Panc1 (cell line): Measurements from ENCODE around the gene NTN3.

Source experiments
- POLR2AphosphoS5 ChIP-seq: IDR thresholded peaks from 2 replicates; pipeline ENCODE4 v1.6.1; 2012; ENCODE audit warnings: mild to moderate bottlenecking, low read depth, low read length, moderate library complexity
- TF ChIP-seq, protein P1 (sequence below): fragments of 450-650 bp; IDR thresholded peaks from 2 replicates; pipeline ENCODE4 v1.5.1; 2017; ENCODE audit warnings: mild to moderate bottlenecking

DNA sequence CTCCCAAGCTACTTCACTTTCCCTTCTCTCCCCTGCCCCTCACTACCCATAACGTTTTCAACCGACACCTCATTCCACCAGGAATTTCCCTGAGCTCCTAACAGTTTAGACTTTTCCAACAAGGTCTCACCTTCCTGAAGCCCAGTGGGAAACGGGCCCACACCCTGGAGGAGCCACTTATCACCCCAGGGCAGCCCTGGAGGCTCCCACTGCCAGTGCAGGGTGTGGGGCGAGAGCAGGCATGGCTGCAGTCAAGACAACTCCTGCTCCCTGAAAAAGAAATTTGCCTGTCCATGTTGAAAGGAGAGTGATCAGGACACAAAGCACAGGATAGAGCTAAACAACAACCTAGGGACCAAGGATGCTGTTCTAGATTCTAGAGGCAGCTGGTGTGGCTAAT is 43.6 kb upstream of the NTN3 start:
- TF ChIP-seq, protein P1, sequence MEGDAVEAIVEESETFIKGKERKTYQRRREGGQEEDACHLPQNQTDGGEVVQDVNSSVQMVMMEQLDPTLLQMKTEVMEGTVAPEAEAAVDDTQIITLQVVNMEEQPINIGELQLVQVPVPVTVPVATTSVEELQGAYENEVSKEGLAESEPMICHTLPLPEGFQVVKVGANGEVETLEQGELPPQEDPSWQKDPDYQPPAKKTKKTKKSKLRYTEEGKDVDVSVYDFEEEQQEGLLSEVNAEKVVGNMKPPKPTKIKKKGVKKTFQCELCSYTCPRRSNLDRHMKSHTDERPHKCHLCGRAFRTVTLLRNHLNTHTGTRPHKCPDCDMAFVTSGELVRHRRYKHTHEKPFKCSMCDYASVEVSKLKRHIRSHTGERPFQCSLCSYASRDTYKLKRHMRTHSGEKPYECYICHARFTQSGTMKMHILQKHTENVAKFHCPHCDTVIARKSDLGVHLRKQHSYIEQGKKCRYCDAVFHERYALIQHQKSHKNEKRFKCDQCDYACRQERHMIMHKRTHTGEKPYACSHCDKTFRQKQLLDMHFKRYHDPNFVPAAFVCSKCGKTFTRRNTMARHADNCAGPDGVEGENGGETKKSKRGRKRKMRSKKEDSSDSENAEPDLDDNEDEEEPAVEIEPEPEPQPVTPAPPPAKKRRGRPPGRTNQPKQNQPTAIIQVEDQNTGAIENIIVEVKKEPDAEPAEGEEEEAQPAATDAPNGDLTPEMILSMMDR: no peak
- TF ChIP-seq POLR2AphosphoS5: no peak
